Measurements from ENCODE around the gene AMBP.
A peak's percentile ranks its signal among the peaks of the same experiment; 100 is the strongest.
"Not testable (repeated sequence)": the region's sequence is repeated elsewhere in the genome, so short reads cannot be mapped to it uniquely, and the experiment has no call there.

AMBP gene

DNA sequence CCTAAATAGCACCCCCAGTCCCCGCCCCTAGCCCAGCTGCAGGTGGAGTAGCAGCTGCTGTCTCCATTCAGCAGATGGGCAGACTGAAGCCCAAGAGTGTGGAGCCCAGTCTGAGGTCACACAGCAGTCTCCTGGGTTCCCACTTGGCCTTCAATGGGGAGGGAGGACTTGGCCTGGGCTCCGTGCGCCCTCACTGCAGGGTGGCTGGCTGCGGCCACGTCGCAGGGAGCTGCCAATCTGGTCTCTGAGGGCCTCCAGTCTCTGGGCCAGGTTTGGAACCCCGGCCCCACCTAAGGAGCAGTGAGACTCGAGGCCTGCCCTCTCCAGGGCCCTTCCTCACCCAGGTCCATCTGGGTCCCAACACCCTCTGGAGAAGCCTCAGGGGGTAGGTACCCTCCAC, 13.6 kb upstream of the AMBP start:
- DNase-seq (ENCODE audit: low read depth): no peak

DNA sequence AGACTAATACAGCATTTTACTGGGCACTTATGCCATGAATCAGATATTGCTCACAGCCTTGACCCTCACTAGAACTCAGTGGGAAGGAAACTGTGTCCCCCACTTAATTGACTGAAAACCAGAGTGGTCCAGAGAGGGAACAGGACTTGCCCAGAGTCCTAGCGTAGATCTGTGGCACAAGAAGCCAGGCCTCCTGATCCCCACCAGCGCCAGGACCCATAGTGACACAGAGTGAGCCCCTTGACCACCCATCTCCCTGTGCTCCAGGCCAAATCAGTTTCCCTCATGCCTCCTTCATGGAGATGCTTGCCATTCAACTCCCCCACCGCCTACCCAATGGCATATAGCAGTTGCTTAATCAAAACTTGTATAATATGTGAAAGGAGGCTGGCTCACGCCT, 12.7 kb upstream of the AMBP start:
- DNase-seq (ENCODE audit: low read depth): no peak

DNA sequence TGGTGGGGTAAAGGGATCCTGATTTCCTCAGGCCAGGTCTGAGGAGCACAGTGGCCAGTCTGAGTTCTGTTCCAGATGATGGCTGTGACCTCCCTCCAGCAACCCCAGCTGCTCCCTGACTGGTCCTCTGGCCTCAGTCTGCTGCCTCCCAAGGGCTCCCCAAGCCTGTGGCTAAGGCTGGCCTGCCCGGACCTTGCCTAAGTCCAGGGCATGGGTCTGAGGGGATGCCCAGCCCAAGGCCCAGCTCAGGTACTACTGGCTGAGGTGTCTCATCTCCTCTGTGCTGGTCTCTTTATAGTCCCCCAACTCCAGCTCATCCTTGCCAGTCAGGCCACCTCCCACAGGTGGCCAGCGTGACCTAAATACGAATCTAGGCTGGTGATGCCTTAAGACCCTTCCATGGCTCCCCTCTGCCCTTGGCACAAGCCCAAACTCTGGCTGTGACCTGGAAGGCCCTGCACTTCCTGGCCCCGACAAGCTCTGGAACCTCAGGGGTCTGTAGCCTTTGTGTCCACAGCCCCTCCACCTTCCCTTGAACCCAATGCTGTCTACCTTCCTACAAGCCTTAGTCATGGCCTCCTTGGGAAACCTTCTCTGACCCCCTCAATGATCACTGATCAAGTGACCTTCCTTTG, 11.2 kb upstream of the AMBP start:
- DNase-seq (ENCODE audit: low read depth): no peak

DNA sequence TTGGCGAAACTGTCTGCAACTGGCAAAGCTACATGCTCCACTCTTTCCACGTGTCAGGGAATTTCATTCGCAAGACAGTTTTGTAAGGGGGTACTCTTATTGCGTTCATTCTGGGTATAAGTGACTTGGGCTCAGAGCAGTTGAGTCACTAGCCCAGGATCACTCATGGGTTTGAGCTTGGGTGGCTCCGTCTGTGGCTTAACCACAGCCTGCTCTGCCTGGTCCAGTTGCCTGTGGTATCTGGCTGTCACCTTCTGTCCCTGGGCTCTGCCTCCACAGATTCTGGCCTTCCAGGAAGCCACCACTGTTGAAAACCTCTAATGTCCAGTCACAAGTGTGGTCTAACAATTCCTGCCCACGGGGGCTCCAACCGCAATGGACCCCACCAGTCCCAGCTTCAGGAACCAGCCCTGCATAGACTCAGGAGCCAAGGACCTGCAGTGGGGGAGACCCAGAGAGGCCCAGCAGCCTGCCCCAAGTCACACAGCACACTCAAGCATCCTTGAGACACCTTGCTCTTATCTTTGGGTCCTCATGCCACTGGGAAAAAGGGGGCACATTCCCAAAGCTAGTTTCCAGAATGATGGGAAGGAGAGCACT, 10.6 kb upstream of the AMBP start:
- no peak for DNase-seq (ENCODE audit: low read depth)

DNA sequence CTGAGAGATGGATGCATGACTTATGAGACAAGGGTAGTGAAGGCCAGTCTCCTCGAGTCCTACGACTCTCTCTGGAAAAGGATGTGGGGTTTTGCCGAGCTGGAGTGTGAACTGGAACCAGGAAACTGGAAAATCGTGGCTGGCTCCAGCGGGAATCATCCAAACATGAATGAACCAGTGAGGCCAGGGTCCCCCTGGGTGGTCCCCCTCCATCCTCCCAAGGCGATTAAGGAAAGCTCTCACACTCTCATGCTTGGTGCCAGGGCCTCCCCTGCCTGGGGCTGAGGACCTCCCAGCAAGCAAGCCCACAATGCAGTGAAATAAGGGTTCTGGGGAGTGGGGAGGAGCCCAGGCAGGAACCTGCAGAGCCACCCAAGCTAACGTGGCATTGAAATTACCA, 9.6 kb upstream of the AMBP start:
- no peak for DNase-seq (ENCODE audit: low read depth)

DNA sequence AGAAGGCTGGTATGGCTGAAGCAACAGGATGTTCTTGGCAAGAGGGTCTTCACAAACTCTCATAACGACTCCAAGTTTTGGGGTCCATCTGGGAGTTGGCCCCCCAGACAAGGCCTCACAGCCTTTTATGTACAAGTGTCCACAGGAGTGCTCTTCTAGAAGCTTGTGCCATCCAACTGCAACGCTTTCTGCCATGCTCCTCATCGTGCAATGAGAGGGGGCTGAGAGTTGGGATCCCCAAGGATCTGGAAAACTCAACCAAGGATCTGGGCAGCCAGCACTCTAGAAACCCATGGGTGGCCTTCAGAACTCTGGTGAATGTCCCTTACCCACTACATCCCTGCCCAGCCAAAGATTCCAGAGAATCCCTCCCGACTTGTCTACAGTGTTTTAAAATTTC, 8.5 kb upstream of the AMBP start:
- DNase-seq (ENCODE audit: low read depth): no peak

DNA sequence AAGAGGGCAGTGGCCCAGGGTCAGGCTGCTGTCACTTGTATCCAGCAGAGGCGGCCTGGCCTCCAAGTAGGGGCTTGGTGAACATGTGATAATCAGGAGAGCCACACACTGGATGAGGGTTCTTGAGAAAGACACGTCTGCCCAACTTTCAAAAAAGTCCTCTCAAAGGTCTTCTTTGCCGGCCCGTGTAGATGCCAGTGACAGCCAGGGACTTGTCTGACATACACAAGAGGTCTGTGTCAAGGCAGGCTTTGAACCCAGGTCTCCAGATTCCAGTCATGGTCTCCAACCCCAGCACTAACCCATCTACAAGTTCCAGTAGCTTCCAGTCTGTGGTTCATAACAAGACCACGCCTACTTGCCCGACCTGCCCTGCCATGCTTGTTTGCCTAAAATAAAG, 7.9 kb upstream of the AMBP start:
- no peak for DNase-seq (ENCODE audit: low read depth)

DNA sequence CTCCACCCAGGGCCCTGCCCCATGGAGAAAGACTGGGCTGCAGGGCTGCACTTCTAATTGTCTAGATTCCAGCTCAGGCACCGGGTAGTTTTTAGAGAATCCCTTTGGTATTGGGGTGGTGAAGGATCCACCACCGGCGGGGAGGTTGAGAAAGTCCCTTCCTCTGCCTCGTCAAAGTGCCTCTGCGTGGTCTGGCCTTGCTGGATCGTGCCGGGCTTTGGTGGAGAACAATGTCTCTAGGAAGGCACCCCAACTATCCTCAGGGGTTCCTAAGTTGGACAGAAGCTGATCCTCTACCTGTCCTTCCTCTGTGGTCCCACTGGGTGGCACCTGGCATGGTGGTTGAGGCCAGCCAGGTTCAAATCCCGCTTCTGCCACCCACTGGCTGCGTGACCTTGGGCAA, 7.3 kb upstream of the AMBP start:
- DNase-seq (ENCODE audit: low read depth): no peak

DNA sequence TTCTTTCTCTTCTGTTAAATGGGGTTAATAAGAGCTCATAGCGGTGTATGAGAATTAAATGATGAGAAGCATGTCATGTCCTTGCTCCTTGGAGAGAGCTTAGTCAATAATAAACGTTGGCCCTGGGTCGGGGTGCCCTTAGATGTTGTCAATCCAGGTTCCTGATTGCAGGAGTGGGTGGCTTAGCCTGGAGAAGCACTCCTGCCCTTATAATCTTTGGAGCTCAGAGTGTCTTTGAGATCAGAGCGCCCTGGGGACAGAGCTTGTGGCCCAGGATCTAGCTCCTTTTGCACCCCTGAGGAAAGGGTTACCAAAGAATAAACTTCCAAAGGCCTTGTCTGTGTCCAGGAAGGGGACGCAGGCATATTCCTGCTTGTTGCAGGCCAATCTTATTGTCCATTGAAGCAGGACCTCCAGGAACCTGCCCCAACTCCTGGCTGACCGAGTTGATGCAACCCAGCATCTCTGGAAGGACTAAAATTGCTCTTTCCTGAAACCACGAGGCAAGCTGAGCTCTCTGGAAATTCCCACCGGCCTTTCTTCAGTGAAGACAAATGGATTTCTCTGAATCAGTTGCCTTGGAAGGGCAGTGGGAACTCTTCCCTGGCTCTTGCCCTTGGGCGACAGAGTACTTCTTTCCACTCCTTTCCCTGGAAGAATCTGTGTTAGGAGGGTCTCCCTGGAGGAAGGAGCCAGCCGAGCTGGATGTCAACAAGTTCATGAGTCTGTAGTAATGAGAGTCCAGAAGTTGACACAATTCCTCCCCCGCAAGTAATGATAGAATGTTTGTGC, 6.4 kb upstream of the AMBP start:
- no peak for DNase-seq (ENCODE audit: low read depth)

DNA sequence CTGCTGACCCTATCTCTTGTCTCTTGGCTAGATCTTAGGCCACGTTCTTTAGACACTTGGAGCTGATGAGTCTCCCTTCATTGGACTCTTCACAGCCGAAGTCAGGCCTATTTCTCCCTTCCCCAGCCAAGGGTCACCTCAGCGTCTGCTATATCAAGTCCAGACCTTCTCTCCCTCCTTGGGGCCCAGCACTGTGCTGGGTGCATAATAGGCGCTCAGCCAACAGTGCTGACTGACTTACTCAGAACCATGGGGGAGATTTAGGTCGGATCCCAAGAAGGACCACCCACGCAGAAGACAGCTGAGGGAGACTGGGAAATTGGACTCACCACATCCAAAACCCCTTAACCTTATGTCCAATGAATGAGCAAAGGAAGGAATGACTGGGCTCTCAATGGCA, 5.6 kb upstream of the AMBP start:
- DNase-seq (ENCODE audit: low read depth): no peak

DNA sequence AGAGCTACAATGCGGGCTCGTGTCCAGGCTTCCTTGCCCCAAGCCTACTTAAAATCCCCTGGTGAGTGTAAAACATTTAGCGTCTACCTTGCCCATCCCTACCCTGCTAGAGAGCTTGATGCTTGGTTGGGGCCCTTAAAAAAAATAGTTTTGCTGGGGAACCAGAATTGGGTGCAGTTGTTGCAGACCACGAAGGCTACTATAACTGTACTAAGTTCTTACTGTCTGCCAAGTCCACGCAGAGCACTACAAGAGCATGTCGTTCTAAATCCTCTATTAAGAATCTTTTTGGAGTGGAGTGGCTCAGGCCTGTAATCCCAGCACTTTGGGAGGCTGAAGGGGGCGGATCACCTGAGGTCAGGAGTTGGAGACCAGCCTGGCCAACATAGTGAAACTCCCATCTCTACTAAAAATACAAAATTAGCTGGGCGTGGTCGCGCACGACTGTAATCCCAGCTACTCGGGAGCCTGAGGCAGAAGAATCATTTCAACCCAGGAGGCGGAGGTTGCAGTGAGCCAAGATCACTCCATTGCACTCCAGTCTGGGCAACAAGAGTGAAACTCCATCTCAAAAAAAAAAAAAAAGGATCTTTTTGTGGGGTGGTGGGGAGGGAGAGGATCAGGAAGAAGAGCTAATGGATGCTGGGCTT, 4.8 kb upstream of the AMBP start:
- not testable (repeated sequence) for DNase-seq (ENCODE audit: low read depth)

DNA sequence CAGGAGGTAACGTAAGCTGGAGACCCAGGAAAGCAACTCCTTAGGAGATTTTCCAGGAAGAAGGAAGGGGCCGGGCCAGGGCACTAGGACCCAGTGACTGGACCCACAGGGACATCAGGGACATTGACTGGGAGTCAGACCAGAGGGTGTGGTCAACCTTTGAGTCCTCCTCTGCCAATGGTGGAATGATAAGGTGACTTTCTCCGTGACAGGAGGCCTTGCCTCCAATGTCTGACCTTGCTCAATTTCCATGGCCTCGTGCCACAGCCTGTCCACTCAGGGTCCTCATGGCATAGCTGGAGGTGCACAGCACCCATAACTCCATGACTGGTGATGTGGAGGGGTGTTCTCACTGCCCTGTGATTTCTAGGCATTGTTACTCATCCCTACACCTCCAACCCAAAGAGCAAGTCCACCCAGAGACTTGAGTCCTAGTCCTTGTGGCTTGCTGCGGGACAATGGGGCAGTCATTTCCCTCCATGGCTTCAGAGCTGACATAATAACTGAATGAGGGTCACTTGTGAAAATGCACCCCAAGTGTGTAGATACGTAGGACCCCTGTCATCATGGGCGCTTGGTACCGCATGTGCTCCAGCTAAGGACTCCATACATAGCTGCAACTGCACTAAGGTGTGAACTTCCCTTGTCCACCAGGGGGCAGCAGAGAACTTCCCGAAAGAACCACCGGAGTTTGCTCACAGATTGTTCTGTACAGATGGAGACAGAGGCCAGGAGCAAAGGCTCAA, 4.1 kb upstream of the AMBP start:
- peak; percentile 45 for DNase-seq (ENCODE audit: low read depth)

DNA sequence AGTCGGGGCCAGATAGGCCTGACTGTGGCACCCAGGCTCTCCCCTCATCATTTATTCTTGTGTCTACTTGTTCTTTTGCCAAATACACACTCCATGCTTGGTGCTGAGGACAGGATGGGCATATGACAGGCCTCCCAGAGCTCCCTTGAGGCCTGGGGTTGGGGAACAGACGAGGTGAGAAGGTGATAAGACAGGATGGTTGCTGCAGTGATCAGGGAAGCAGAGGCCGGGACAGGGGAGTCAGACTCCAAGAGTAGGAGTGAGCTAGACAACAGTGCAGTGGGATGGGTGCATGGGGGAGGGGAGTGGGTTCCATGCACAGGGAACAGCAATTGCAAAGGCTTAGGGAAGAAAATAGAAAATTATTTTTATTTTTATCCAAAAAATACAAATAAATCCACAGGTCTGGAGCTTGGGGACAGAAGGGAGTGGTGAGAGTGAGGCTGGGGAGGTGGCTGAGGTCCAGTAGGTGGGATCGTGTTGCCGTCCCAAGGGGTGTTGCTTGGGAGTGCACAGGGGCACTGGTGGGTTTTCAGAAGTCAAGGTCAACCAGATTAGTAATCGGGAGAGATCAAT, 3.4 kb upstream of the AMBP start:
- DNase-seq (ENCODE audit: low read depth): no peak

DNA sequence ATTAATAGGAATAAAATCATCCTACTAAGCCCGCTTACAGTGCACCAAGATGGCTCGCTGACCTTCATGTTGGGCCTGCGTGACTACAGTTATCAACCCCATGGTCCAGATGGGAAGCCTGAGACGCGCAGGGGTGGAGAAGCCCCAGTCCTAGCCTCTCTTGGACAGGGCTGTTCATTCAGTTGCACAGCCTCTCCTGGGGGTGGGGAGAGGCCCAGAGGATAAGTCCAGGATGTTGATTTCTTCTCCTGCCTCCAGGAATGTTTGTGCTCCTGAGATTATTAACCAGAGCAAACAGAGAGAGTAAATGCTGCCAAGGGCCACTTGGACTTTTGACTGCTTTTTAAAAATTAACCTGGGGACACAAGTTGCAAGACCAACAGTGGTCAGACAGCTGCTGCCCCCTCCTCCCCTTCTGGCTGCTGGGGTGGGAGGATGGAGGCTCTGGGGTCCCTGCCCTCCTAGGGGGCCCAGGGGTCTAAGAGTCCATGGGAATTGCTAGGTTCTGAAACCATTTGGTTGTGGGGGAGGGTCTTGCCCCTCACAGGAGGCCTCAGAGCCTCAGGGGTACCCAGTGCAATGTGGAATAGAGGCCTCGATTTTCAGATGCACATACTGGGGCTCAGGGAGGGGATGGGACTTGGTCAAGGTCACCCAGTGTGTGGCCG, 2.8 kb upstream of the AMBP start:
- DNase-seq (ENCODE audit: low read depth): no peak

DNA sequence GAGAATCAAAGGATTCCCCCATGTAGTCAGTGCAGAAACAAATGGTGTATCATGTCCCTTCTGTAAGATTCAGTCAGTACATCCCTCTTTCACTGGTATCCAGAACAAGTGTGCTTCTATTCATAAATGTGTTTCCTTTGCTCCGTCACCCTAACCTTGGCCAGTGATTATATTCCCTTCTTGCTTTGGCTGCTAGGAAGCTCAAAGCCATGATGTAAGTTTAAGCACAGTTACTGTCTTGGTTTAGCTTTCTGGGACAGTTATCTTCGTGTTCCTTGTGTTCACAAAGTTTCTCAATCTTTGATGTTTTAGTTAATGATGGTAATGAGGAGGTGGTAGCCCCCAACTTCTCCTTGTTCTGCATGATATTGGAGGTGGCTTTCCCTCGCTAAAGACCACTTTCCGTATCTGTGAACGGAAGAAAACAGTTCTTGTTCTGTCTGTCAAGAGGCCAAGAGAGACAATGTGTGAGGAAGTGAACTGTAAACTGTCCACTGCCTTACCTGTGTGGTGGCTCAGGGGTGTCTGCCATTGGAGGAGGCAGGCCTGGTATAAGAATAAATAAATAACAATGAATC, 2.2 kb upstream of the AMBP start:
- no peak for DNase-seq (ENCODE audit: low read depth)

DNA sequence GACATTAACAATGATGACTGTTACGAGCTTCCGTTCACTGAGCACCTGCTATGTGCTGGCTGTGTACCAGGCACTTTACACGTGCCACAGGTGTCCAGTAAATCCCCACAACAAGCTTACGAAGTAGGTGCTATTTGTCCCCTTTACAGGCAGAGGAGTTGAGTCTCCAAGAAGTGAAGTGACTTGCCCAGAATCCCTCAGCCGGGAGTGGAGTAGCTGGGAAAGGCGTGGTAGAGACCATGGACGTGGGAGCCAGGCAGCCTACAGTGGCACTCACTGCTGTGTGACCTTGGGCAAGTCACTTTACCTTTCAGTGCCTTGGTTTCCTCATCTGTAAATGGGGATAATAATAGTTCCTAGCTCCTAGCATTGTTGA, 669 bp upstream of the AMBP start:
- DNase-seq (ENCODE audit: low read depth): no peak

DNA sequence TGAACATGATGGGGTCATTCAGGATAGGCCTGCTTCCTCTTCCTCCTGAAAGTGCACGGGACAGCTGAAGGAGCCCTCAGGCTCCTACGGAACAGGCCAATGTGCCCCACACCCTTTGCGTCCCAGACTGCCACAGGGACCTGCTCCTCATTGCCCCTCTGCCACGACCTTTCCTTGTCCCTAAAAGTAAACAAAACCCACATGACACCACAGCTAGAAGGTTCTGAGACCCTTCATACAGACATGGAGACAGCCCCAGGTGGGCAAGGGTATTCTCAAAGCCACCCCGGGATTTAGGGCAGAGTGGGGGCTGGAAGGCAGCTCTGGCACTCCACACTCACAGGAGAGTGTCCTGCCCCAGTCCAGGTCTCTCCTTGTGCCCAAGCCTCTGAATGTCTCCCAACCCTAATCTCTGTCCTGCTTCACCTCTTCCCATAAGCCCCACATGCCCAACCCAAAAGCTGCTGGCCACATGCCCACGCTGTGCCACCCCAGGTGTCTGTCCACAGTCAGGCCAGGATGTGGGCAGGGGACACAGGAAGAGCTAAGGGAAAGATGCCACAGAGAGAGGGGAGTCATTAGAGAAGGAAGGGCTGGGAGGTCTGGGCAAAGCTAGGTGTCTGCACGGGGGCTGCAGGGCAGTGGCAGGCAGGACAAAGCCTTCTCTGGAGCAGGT, 800 bp downstream of the AMBP start:
- no peak for DNase-seq (ENCODE audit: low read depth)

DNA sequence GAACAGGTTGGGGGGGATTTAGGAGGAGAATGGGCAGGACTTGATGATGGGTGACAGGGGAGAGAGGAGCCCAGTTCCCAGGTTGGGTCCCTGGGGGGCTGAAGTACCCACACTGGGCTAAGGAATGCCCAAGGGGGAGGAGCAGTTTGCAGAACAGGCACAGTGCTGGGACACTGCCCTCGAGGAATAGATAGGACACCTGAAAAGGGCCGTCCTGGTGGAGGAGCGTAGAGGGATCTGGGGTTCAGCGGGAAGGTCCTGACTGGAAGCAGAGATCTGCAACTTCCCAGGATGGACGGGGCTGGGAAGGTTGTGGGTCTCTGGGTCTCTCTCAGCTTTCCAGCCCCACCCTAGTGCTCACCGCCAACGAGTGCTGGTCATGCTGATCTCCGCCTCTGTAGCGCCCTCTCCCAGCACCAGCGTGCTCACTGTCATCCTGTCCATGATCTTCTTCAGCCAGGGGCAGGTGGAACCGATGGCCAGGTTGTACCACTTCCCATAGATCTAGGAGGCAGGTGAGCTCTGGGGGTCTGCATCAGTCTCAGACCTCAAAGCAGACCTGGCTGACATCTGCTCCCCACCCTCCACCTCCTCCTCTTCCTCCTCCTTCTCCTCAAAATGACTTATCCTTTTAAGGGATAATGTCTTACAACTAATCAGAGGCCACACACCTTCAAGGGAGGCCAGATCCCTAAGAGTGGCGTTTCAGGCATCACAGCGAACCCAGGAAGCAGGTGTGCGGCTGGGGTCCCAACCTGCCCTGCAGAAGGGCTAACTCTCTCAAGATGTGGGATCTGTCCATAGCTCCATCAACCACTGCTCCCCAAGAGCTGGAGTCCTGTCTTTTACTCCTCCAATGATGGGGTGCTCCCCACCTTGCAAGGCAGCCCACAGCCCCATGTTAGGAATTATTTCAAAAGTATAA, 1.6 kb downstream of the AMBP start:
- no peak for DNase-seq (ENCODE audit: low read depth)

DNA sequence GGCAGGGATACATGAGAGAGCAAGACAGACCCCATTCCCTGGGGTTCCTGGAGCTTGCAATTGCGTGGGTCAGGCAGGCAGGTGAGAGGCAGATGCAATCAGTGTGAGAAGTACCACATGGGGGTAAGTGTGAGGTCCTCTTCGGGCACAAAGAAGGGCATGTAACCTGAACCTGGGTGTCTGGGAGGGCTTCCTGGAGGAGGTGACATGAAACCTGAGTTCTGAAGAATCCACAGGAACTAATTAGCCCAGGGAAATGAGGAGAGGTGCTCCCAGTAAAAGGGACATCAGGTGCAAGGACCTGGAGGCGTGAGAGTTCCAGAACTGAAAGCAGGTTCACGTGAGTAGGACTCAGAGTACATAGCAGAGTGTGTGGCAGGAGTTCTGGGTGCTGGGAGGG, 2.5 kb downstream of the AMBP start:
- no peak for DNase-seq (ENCODE audit: low read depth)

Data from HS-27A (cell line).